AML-193 (cell line): Measurements from ENCODE around the gene PIK3R1.

Source experiments
- DNase-seq, 2 experiments: peaks; one replicate each; lab custom pipeline; 2025; lab: John Stamatoyannopoulos, UW

The PIK3R1 gene

GRCh38 chr5:68252673-68253623, 37.4 kb downstream of the PIK3R1 start:
- DNase-seq: peak; percentile 62

DNA sequence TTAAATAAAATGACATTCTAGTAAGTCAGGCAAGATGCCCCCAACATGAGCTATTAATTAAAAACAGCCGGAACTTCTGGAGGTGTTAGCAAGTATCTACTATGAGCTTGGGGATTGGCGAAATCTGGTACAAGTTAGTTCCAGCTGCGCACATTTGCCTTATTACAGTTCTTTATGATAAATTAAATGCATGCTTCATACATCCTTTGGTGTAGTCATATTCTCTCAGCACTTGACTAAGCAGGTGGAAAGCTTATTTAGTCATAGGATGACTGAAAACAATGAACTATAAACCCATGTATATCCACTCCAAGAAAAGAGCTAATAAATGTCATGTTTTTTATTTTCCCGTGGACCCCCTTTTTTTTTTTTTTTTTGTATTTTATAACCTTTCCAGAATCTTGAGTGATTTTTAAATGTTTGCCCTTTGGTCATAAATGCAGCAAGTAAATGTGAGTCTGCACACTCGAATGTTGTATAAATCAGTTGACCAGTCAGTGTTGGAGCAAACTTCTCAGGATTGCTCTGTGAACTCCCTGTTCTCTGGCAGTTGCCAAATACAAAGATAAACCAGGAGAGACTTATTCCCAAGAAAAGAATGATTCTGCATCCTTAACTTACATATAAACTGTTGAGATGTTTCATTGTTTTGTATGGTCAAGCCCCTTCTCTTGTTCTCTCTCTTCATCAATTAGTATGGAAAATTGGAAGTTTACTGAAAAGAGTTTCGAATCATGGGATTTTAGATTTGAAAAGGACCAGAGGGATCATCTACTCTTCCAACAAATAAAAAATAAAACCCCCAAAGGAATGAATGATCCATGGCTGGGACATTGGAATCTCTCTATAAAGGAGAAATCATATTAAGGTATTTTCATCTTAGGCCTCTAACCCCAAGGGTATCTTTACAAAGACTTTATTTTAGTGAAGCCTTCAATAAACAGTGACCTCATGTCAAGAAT, 38.3 kb downstream of the PIK3R1 start:
- DNase-seq: no peak

DNA sequence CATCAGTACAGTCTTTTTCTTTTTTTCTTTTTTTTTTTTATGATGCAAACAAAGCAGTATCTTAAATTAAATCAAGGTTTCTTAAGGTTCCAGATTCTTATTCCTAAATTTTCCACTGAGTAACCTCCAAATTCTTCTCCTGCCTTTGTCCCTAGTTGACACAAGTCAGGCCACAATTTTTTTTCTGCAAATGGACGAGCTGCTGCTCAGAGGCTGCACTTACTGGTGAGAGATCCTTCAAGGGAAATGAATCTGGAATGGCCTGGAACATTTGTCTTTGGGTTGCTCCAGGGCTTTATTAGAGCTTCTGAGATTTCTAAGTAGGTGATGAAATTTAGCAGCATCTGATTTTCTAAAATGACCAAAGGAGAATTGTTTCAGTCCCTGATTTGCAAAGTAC, 39.3 kb downstream of the PIK3R1 start:
- DNase-seq: no peak

- no peak for DNase-seq
Measured at GRCh38 chr5:68255305-68256120, 40.0 kb downstream of the PIK3R1 start.

- no peak for DNase-seq
Measured at GRCh38 chr5:68257210-68257609, 41.7 kb downstream of the PIK3R1 start.

- DNase-seq: no peak
Measured at GRCh38 chr5:68258531-68258930, 43.0 kb downstream of the PIK3R1 start.

DNA sequence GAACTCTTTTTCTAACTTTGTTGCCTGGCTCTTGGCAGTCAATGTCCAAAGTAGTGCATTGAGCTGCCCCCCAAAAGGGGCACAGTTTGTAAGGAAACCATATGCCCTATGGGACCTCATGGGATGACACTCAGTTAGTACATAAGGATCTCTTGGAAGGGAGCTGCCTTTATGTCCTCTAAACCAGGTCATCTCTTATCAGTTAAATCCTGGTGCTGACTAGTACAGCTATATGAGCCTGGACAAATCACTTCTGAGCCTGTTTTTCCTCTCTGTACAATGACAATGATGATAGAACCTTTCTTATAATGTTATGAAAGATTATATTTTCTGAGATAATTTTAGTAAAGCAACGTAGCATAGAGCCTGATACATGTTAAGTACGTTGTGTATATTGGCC, 44.1 kb downstream of the PIK3R1 start:
- DNase-seq: no peak

DNA sequence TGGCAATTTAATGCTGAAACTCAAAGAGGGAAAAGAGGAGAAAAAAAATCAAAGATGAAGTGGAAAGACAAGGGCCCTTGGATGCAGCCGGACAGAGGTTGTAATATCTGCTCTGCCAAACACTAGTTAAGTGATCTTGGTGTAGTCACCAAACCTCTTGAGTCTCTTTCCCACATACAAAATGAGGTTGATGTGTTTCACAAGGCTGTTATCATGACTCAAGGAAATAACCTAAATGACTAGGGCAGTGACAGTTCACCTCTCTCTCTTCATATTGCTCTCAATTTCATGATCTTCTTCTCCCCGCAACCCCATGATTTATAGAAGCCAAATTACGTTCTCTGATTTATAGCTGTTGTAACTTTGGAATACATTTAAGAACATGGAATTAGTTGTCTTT, 44.9 kb downstream of the PIK3R1 start:
- peak in 1 of 2 experiments; percentile 9 for DNase-seq

DNA sequence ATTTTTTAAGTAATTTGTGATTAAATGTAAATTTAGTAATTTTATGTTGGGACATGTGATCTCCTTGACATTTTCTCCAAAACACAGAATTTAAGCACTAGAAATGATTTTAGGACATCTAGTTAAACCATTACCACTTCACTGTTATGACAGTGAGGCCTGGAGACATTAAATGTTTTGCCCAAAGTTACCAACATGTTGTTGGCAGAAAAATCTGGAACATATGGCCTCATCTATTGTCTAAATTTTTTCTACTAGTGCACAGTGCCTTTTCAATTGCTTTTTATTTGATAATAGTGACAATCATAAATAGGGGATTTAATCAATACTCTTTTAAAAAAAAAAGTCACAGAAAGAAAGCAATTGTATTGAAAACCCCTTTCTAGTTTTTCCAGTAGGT, 45.6 kb downstream of the PIK3R1 start:
- DNase-seq: no peak

GRCh38 chr5:68261569-68262065, 46.1 kb downstream of the PIK3R1 start:
- no peak for DNase-seq

- DNase-seq: no peak
Measured at GRCh38 chr5:68264024-68264956, 48.7 kb downstream of the PIK3R1 start.

DNA sequence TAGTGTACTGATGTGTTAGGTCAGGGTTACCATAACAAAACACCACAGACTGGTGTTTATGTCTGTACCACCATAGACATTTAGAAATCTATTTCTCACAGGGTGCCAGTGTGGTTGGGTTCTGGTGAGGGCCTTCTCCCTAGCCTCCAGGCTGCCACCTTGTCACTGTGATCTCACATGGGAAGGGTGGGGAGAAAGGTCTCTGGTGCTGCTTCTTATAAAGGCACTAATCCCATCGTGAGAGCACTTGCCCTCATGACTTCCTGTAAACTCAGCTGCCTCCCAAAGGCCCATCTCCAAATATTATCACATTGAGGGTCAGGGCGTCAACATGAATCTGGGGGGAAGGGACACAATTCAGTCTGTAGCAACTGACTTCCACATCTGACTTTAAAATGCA, 49.8 kb downstream of the PIK3R1 start:
- no peak for DNase-seq

DNA sequence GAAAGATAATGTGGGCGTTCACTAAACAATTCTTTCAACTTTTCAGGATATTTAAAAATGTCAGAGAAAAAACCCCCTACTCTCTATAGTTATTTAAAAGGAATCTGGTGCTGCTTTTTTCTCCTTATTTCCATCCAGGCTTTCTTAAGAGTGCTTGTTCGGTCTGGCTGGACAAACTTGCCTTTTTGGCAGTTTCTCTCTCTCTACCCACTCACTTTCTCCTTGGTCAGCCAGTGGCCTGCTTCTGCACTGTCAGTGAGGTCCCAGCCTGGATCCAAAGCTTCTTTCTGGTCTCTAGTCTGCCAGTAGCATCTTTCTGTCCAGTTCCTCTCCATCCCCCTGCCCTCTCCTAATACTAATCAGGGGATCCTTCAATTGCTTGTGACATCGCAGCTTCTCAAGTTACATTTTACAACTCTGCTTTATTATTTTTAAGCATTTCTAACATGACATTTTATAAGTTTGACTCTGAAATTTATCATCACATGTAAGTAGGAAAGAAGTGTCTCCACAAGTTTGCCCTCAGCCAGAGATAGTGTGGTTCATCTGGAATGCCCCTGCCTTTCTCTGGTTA, 50.4 kb downstream of the PIK3R1 start:
- no peak for DNase-seq

DNA sequence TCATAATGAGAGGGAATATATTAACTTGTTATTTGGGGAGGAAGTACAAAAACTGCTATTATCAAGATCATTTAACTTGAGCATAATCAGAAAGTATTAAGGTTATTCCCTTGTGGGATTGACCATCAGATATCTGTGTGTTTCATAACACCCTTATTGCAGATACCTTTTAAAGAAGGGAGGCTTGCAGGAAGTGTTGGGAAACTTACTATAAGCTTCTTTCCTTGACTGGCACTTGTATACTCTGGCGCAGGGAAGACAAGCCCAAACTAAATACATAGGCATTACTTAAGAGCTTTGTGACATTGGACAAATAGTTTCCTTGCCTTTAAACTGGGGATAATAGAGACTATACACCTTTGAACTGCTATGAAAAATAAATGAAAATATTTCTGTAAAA, 50.9 kb downstream of the PIK3R1 start:
- peak; percentile 9 to 48 for DNase-seq

GRCh38 chr5:68267066-68267465, 51.5 kb downstream of the PIK3R1 start:
- DNase-seq: no peak

GRCh38 chr5:68268101-68268851, 52.7 kb downstream of the PIK3R1 start:
- DNase-seq: no peak

- DNase-seq: no peak
Measured at GRCh38 chr5:68268852-68269130, 53.2 kb downstream of the PIK3R1 start.

DNA sequence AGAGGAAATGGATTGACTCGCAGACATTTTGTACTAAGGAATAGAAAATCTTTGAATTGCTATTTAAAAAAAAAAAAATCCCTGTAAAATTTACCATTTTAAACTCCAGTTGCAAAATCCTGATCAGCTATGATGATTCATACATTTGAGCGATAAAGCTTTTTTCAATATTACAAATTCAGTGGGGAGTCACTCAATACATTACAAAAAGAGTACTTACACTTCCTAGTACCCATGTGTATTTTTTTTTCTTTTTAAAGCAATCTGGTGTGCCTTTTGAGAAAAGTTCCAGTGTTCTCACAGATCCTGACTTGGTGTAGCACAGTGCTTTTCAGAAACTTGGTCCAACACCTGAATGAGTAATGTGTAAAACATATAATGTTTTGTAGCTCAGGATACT, 54.3 kb downstream of the PIK3R1 start:
- DNase-seq: no peak

GRCh38 chr5:68270399-68270975, 54.9 kb downstream of the PIK3R1 start:
- no peak for DNase-seq
